Measurements from ENCODE around the gene AP4S1.
"Not testable (repeated sequence)": the region's sequence is repeated elsewhere in the genome, so short reads cannot be mapped to it uniquely, and the experiment has no call there.

The AP4S1 gene

DNA sequence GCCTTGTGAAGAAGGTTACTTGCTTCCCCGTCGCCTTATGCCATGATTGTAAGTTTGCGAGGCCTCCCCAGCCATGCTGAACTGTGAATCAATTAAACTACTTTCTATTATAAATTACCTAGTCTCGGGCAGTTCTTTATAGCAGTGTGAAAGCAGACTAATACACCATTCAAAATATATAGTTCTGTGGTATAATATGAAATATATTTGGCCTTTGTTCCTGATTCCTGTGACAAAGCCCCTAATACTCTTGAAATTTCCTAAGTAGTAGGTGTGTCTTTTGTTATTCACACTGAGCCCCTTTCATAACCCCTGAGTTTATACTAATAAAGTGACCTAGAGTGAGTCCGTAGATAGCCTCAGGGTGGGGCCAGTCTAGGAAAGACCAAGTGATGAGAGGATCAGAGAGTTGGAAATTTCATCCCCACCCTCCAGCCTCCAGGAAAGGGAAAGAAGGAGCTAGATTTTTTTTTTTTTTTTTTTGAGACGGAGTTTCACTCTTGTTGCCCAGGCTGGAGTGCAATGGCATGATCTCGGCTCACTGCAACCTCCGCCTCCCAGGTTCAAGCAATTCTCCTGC, 20.1 kb downstream of the AP4S1 start:
- DNase-seq: no peak

DNA sequence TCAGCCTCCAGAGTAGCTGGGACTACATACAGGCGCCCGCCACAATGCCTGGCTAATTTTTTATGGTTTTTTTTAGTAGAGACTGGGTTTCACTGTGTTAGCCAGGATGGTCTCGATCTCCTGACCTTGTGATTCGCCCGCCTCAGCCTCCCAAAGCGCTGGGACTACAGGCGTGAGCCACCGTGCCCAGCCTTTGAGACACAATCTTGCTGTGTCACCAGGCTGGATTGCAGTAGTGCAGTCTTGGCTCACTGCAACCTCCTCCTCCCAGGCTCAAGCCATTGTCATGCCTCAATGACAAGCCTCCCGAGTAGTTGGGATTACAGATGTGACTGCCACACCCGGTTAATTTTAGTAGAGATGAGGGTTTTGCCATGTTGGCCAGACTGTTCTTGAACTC, 22.1 kb downstream of the AP4S1 start:
- DNase-seq: no peak

DNA sequence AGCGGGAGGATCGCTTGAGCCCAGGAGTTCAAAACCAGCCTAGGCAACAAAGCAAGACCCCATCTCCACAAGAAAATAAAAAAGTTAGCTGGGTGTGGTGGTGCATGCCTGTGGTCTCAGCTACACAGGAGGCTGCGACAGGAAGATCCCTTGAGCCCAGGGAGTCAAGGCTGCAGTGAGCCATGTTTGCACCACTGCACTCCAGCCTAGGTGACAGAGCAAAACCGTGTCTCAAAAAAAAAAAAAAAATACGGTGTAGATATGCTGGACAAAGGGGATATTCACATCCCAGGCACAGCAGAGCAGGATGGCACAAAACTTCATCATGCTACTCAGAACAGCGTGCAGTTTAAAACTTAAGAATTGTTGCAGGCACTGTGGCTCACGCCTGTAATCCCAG, 25.6 kb downstream of the AP4S1 start:
- no peak for DNase-seq

DNA sequence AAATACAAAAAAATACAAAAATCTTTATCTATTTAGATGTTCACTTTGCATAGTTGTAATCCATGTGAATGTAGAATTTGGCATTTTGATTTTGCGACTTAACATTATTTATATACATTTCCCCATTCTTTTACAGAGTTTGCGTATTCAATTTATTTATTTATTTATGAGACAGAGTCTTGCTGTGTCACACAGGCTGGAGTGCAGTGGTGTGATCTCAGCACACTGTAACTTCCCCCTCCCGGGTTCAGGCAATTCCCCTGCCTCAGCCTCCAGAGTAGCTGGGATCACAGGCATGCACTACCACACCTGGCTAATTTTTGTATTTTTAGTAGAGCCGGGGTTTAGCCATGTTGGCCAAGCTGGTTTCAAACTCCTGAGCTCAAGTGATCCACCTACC, 26.1 kb downstream of the AP4S1 start:
- no peak for DNase-seq

DNA sequence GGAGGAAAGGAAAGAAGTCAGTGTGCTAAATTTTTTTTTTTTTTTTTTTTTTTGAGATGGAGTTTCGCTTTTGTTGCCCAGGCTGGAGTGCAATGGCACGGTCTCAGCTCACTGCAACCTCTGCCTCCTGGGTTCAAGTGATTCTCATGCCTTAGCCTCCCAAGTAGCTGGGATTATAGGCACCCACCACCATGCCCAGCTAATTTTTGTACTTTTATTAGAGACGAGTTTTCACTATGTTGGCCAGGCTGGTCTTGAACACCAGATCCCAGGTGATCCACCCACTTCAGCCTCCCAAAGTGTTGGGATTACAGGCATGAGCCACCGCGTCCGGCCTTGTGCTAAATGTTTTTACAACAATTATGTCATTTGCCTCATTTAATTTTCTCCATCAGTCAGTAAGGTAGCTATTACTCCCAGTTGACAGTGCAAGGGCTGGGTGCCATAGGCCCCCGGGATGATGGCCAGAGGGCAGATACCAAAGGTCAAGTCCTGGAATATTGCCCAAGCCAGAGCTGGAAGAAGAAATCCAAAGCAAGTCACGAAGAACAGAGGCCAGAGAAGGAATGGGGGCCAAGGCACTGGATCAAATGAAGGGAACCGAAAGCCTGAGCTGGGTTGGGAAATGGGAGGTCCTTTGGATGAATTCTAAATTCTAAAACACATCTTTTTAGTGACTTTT, 27.6 kb downstream of the AP4S1 start:
- not testable (repeated sequence) for DNase-seq

DNA sequence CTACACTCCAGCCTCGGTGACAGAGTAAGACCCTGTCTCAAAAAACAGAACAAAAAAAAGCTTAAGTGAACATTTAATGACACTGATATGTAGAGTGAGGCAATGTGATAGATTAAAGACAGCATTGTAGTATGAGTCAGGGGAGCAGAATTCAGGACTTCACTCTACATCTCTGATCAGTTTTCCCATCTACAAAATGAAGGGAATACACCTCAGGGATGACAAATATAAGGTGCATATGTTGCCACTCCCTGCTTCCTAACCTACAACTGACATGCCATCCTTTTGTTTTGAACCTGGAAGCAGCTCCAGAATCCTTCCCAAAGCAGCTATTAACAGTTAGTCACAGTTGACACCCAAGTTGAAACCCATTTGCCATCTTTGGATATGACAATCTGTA, 31.6 kb downstream of the AP4S1 start:
- DNase-seq: no peak

DNA sequence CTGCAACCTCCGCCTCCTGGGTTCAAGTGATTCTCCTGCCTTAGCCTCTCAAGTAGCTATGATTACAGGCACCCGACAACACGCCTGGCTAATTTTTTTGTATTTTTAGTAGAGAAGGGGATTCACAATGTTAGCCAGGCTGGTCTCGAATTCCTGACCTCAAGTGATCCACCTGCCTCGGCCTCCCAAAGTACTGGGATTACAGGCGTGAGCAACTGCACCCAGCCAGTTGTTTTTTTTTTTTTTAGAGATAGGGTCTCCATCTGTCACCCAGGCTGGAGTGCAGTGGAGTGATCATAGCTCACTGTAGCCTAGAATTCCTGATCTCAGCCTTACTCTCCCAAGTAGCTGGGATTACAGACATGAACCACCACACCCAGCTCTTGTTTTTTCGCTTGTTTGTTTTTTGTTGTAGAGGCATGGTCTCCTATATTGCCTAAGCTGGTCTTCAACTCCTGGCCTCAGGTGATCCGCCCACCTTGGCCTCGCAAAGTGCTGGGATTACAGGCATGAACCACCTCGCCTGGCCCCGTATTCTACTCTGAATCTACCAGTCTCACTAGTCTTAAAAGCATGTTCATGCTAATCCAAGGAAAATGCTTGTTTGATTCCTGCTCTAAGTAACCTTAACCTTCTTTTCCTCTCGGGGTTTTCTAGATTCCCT, 32.4 kb downstream of the AP4S1 start:
- no peak for DNase-seq

DNA sequence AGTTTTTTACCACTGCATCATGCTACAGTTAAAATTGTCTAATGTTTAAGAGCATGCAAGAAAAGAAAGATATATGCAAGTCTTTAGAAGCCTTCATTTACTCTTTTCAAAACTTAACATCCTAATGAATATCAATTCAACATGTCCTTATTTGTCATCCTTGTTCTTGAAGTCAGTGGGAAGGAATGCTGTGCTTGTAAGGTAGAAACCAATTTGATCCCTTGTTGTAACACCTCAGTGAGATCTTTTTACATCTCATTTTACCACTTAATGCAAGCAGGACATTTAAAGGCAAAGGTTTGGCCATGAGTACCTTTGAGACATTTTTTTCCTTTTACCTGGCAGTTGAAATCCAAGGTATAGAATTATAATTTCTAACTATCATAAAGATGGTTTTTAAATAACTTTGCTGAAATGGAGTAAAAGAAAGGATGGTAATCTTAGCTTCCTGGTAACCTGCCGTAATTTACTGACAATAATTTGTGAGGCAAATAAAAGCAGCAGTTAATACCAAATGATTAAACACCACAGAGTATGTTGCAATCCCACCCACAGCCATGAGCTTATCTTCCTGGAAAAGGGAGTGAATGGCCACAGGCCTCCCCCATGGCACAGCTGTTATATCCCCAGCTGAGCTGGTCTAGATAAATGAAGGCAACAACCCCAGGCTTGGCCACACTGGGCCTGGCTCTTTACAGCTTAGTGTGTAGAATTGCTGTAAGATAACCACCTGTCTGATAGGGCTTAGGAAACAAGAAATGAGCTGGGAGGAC, 33.9 kb downstream of the AP4S1 start:
- DNase-seq: no peak

DNA sequence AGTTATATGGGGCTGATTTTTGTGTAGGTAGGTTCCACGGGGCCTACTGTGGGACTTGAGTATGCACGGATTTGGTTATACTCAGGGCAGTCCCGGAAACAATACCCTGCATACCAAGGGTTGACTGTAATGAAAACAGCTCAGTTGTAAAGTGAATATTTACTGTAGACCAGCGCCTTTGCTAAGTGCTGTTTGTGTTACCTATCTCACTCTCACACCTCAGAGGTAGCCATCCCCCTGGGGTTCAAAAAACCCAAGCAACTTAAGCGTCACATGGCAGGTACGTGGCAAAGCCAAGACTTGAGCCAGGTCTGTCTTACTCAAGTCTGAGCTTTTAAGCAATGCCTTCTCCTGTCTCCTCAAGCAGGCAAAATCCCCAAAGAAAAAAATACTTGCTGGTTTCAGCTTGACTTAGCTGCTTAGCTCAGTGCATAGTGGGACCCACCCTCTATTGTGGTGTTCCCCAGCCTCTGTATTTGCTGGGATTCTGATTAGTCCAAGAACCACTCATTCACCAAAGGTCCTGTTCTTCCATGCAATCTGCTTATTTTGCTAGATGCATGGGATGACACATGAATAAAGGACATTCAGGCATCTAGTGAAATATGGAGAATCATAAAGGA, 34.9 kb downstream of the AP4S1 start:
- no peak for DNase-seq

DNA sequence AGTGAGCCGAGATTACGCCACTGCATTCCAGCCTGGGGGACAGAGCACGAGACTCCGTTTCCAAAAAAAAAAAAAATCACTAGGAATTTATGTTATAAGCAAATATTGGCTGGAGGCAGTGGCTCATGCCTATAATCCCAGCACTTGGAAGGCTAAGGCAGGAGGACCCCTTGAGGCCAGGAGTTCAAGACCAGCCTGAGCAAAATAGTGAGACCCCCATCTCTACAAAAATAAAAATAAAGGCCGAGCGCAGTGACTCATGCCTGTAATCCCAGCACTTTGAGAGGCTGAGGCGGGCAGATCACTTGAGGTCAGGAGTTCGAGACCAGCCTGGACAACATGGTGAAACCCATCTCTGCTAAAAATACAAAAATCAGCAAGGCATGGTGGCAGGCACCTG, 37.5 kb downstream of the AP4S1 start:
- DNase-seq: not testable (repeated sequence)

DNA sequence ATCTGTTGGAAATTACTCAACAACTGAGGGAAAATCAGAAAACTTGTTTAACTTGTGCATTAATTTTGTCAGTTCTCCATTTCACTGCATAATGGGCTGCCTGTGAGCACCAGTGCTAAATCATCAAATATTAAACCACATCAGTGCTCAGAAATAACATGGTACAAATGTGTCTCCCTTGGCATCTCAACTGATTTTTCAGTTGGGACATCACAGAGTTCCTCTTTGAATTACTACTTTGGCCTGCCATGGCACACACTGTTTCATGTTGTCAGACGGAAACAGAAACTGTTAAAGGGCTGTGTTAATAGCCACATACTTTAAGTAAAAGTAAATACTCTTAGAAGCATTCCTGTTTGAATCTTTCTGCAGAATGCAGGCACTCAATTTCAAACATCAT, 42.8 kb downstream of the AP4S1 start:
- DNase-seq: no peak

DNA sequence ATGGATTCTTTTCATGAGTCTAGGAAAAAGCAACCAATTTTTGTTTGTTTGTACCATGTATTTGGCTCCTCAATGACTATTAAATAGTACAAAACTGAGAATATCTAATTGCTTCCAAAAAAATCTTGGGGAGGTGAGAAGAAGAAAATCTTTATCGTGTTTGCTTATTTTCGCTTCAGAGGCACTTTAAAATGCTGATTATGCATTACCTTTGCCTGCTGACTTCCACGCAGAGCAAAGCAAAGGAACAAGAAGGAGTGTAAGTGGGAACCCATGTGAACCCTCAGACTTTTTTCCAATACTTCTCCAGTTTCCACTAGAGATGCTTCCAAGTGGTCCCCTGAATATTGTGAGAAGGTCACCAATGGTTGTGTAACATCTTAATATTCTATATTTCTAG, 43.9 kb downstream of the AP4S1 start:
- DNase-seq: no peak

DNA sequence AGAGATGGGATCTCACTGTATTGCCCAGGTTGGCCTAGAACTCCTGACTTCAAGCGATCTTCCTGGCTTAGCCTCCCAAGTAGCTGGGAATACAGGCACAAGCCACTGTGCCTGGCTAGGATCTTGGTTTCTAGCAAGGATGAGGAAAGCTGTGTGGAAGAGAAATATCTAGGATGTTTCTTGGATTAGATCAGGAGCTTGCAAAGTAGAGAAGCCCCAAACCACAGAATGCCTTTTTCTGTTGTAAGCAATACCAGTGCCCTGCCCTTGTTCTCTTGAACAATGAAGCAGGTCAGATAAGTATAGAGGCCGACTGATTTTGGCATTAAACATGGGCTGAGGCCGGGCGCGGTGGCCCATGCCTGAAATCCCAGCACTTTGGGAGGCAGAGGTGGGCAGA, 45.0 kb downstream of the AP4S1 start:
- no peak for DNase-seq

DNA sequence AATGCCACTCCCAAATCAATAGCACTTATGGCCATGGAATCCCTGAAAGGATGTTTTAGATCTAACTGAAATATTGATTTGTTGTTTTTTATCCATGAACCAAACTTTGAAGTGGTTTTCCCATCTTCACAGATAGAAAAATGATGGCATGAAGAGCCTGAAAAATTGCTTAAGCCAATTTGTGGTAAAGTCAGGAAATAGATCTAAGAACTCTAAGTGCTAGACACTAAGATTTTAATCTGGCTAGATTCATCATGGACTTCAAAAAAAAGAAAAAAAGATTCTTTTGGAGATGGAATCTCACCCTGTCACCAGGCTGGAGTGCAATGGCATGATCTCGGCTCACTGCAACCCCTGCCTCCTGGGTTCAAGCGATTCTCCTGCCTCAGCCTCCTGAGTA, 45.7 kb downstream of the AP4S1 start:
- no peak for DNase-seq

DNA sequence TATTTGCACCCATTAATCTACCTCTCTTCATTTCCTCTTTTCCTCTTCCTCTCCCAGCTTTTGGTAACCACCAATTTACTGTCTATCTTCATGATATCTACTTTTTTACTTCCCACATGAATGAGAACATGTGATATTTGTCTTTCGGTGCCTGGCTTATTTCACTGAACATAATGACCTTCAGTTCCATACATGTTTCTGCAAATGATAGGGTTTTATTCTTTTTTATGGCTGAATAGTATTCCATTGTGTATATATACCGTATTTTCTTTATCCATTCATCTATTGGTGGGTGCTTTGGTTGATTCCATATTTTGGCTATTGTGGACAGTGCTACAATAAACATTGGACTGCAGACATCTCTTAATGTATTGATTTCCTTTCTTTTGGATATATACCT, 49.7 kb downstream of the AP4S1 start:
- no peak for DNase-seq

DNA sequence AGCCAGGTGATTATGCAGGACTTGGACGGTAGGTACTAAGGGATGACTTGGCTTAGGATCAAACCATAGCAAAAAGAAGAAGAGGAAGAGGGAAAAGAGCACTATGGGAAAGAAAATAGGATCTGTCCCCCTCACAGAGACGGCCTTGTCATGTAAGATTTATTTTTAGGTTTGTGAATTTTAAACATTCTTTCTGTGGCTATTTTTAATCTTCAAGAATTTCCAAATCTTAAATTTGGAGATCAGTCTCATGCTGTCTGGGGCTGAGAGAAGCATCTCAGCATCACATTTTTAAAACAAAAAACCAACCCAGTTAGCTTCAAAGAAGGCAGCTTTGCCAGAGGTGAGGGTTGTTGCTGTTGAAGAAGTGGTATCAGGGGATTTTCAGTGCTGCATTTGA, 53.3 kb downstream of the AP4S1 start:
- no peak for DNase-seq

DNA sequence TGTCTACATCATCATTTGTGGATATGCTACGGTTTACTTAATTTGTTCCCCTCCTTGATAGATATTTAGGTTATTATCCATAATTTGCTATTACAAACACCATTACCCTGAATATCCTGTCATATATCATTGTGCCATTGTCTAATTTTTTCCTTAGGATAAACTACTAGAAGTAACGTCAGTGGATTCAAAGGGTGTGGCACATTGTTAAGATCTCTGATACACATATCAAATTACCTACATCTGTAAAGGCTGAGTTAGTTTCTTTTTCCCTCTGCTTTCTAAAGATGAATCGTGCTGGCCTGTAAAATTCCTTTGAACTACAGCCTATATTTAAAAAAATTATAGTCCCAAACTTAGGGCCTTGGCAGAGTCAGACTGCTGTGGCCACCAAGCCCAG, 54.6 kb downstream of the AP4S1 start:
- no peak for DNase-seq

DNA sequence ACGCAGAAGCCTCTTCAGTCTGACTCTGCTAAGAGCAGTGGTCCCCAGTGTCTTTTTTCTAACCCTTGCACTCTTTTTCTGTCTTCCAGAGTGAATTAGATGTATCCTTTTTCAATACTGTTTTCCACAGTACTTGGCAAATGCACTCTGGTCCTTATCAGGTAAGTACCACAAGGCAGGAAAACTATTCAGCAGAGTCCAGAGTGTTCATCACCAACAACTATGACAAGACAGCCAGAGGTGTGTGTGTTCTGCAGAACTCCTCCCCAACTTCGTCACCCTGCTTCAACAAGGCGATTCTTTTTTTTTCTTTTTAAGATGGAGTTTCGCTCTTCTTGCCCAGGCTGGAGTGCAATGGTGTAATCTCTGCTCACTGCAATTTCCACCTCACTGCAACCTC, 55.0 kb downstream of the AP4S1 start:
- no peak for DNase-seq

DNA sequence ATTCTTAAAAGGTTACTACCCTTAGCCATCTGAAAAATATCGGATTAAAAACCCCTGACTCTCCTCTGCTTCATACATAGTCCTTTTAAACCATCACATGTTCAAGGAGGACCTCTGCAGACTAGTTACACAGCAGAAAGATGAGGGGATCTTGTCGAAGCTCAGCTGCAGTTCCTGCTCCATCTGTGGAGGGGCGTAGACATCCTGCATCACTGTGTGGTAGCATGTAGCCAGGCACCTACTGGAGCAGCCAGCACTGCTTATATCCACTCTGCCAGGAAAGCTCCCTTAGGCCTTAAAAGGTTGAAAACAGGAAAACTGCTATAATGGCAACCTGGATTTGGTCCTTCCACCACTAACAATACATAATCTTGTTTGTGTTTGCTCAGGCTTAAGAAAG, 58.3 kb downstream of the AP4S1 start:
- no peak for DNase-seq

DNA sequence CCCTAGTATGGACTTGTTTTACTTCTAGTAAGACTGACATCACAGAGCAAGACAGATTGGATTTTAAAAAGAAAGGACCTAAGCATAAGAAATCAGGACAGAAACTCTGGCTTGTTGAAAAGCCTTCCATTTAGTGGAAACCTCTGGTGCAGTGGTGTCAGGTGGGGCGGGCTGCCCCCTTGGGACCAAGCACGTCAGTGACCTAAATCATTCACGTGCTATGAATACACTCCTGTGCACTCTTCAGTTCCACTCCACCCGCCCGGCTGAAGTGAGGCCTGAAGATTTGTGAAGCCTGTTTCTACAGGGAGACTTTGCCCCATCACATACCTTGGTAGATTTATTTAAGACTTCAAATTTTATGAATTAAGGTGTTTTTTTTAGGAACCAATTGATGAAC, 58.9 kb downstream of the AP4S1 start:
- DNase-seq: no peak

DNA sequence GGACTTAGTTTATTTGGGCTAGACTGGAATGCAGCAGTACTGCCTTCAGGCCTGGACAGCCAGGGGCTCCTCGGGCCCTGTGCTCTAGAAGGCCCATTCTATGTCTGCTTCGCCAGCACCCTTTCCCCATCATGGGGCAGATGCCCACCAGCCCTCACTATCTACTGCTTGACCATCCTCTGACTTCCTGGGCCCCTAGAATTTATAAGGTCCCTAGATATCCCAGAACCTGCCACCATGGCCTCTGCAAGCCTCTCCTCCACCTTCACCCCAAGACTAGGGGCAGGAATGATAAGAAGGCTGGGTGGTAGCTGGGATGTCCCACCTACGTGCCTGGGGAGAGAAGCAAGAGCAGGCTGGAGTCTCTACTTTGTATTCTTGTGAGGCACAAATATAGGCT, 59.6 kb downstream of the AP4S1 start:
- no peak for DNase-seq

DNA sequence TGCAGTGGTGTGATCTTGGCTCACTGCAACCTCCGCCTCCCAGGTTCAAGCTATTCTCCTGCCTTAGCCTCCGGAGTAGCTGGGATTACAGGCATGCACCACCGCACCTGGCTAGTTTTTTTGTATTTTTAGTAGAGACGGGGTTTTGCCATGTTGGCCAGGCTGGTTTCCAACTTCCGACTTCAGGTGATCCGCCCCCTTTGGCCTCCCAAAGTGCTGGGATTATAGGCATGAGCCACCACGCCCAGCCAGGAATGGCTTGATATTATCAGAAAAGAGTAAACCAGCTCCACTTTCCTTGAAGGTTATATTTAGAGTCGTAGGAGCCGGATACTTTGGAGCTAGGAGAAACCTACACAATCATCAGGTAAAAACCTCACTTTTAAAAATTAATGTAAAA, 61.0 kb downstream of the AP4S1 start:
- DNase-seq: not testable (repeated sequence)
